T follicular helper cell (primary cell): ENCODE results near the gene CFDP1.
"Not testable (repeated sequence)": the region's sequence is repeated elsewhere in the genome, so short reads cannot be mapped to it uniquely, and the experiment has no call there.

Experiments
- DNase-seq: peaks from one replicate; pipeline ENCODE4 v3.0.0-alpha.2; 2020; ENCODE audit warnings: low read depth

The CFDP1 gene

GRCh38 chr16:75458439-75458838, 25.1 kb upstream of the CFDP1 start:
- no peak for DNase-seq

- no peak for DNase-seq
Measured at GRCh38 chr16:75458029-75458428, 24.7 kb upstream of the CFDP1 start.

- no peak for DNase-seq
Measured at GRCh38 chr16:75457485-75458021, 24.2 kb upstream of the CFDP1 start.

- DNase-seq: no peak
Measured at GRCh38 chr16:75456971-75457370, 23.7 kb upstream of the CFDP1 start.

- not testable (repeated sequence) for DNase-seq
Measured at GRCh38 chr16:75456486-75456885, 23.2 kb upstream of the CFDP1 start.

GRCh38 chr16:75455677-75456076, 22.4 kb upstream of the CFDP1 start:
- DNase-seq: no peak

GRCh38 chr16:75452464-75453190, 19.3 kb upstream of the CFDP1 start:
- no peak for DNase-seq

GRCh38 chr16:75446416-75446815, 13.1 kb upstream of the CFDP1 start:
- no peak for DNase-seq

- DNase-seq: no peak
Measured at GRCh38 chr16:75445298-75445697, 12.0 kb upstream of the CFDP1 start.

- no peak for DNase-seq
Measured at GRCh38 chr16:75443298-75443697, 10.0 kb upstream of the CFDP1 start.

- peak; percentile 59 for DNase-seq
Measured at GRCh38 chr16:75433732-75434413, 570 bp upstream of the CFDP1 start.

- no peak for DNase-seq
Measured at GRCh38 chr16:75429621-75430403, 3.5 kb downstream of the CFDP1 start.

GRCh38 chr16:75426524-75426923, 6.8 kb downstream of the CFDP1 start:
- DNase-seq: not testable (repeated sequence)

GRCh38 chr16:75424105-75424762, 9.1 kb downstream of the CFDP1 start:
- DNase-seq: not testable (repeated sequence)

GRCh38 chr16:75423723-75424104, 9.6 kb downstream of the CFDP1 start:
- no peak for DNase-seq

GRCh38 chr16:75421820-75422126, 11.5 kb downstream of the CFDP1 start:
- no peak for DNase-seq

- DNase-seq: no peak
Measured at GRCh38 chr16:75420987-75421819, 12.1 kb downstream of the CFDP1 start.

GRCh38 chr16:75416904-75417565, 16.3 kb downstream of the CFDP1 start:
- no peak for DNase-seq

GRCh38 chr16:75415169-75415905, 18.0 kb downstream of the CFDP1 start:
- DNase-seq: no peak

- DNase-seq: no peak
Measured at GRCh38 chr16:75413951-75414350, 19.4 kb downstream of the CFDP1 start.
